ENCODE data around the gene GTF2F2. TPM values are rescaled to one million over a fixed set of nuclear protein-coding genes. Genes with fewer than 3 reads are reported as not detected.
A peak's percentile ranks its signal among the peaks of the same experiment; 100 is the strongest.

The GTF2F2 gene
- total RNA-seq, 1 donor from 2014 or later = 26.0 TPM

GRCh38 chr13:45299194-45299593 lies 178.9 kb downstream of the GTF2F2 start:
- DNase-seq (ENCODE audit: low spot score) = no peak

GRCh38 chr13:45300190-45300985 lies 180.1 kb downstream of the GTF2F2 start:
- DNase-seq (ENCODE audit: low spot score) = no peak

- DNase-seq (ENCODE audit: low spot score) = no peak
Observed at GRCh38 chr13:45301263-45301662, 181.0 kb downstream of the GTF2F2 start.

- DNase-seq (ENCODE audit: low spot score) = no peak
Observed at GRCh38 chr13:45302507-45302906, 182.2 kb downstream of the GTF2F2 start.

GRCh38 chr13:45303026-45303425 lies 182.7 kb downstream of the GTF2F2 start:
- DNase-seq (ENCODE audit: low spot score) = no peak

- no peak for DNase-seq (ENCODE audit: low spot score)
Observed at GRCh38 chr13:45303866-45304265, 183.6 kb downstream of the GTF2F2 start.

- peak; percentile 29 for DNase-seq (ENCODE audit: low spot score)
Observed at GRCh38 chr13:45305079-45305478, 184.8 kb downstream of the GTF2F2 start.

- no peak for DNase-seq (ENCODE audit: low spot score)
Observed at GRCh38 chr13:45306966-45307365, 186.7 kb downstream of the GTF2F2 start.

GRCh38 chr13:45310341-45311131 lies 190.2 kb downstream of the GTF2F2 start:
- DNase-seq (ENCODE audit: low spot score) = no peak

- no peak for DNase-seq (ENCODE audit: low spot score)
Observed at GRCh38 chr13:45314822-45315221, 194.5 kb downstream of the GTF2F2 start.

GRCh38 chr13:45315520-45316167 lies 195.3 kb downstream of the GTF2F2 start:
- no peak for DNase-seq (ENCODE audit: low spot score)

- DNase-seq (ENCODE audit: low spot score) = no peak
Observed at GRCh38 chr13:45316338-45316737, 196.0 kb downstream of the GTF2F2 start.

GRCh38 chr13:45316996-45317395 lies 196.7 kb downstream of the GTF2F2 start:
- DNase-seq (ENCODE audit: low spot score) = no peak

- no peak for DNase-seq (ENCODE audit: low spot score)
Observed at GRCh38 chr13:45320876-45321629, 200.7 kb downstream of the GTF2F2 start.

- peak; percentile 76 for DNase-seq (ENCODE audit: low spot score)
Observed at GRCh38 chr13:45325806-45326205, 205.5 kb downstream of the GTF2F2 start.

- no peak for DNase-seq (ENCODE audit: low spot score)
Observed at GRCh38 chr13:45327253-45327955, 207.1 kb downstream of the GTF2F2 start.

- DNase-seq (ENCODE audit: low spot score) = peak; percentile 90
Observed at GRCh38 chr13:45328661-45329111, 208.4 kb downstream of the GTF2F2 start.

GRCh38 chr13:45331123-45331619 lies 210.9 kb downstream of the GTF2F2 start:
- DNase-seq (ENCODE audit: low spot score) = no peak

- no peak for DNase-seq (ENCODE audit: low spot score)
Observed at GRCh38 chr13:45331692-45332035, 211.4 kb downstream of the GTF2F2 start.

GRCh38 chr13:45332036-45332830 lies 211.9 kb downstream of the GTF2F2 start:
- DNase-seq (ENCODE audit: low spot score) = peak; percentile 85

All from umbilical cord (tissue), 2 donors.